ENCODE results near the gene NCKAP5L. TPM values are rescaled to one million over a fixed set of nuclear protein-coding genes. Genes with fewer than 3 reads are reported as not detected.

The NCKAP5L gene
- total and polyA plus RNA-seq, 2 experiments from 2014 or later, result 10.2 to 37.0 TPM

GRCh38 chr12:49863946-49864797 lies 36.0 kb upstream of the NCKAP5L start:
- DNase-seq (ENCODE audit: low spot score) (no peak), ATAC-seq (no peak)
- Mint-ChIP-seq H3K4me3 (no peak overlapping the region), H3K27me3 (ENCODE audit: insufficient read depth, low read depth, poor library complexity) (peaks cover 12% of the 10 kb centered on the region), H3K9me3 (peaks cover 14% of the 10 kb centered on the region), H3K27ac (no peak overlapping the region), H3K4me1 (peaks cover 7% of the 10 kb centered on the region), H3K36me3 (ENCODE audit: low read depth) (peaks cover 7% of the 10 kb centered on the region)
- Histone ChIP-seq H3K4me2 (no peak overlapping the region), H3K27ac (ENCODE audit: low read depth) (no peak overlapping the region), H4K20me1 (replicated peaks; ENCODE audit: insufficient read depth) (no peaks in the 10 kb centered on the region), H2AFZ (no peak overlapping the region), H3K9me2 (ENCODE audit: insufficient read depth) (no peaks in the 10 kb centered on the region), H3F3A (replicated peaks; ENCODE audit: low read depth) (no peaks in the 10 kb centered on the region), H3K79me2 (replicated peaks; ENCODE audit: insufficient read depth) (no peaks in the 10 kb centered on the region), H3K4me3 (no peak overlapping the region), H3K4me1 (ENCODE audit: insufficient read depth) (no peaks in the 10 kb centered on the region; the same call in 1 of the 2 replicates), H3K27me3 (ENCODE audit: insufficient read depth) (no peaks in the 10 kb centered on the region), H3K36me3 (ENCODE audit: insufficient read depth) (no peaks in the 10 kb centered on the region)
- TF ChIP-seq NANOG (IDR thresholded peaks at IDR 0.05; ENCODE audit: borderline replicate concordance), result no peak
- TF ChIP-seq, protein P1, sequence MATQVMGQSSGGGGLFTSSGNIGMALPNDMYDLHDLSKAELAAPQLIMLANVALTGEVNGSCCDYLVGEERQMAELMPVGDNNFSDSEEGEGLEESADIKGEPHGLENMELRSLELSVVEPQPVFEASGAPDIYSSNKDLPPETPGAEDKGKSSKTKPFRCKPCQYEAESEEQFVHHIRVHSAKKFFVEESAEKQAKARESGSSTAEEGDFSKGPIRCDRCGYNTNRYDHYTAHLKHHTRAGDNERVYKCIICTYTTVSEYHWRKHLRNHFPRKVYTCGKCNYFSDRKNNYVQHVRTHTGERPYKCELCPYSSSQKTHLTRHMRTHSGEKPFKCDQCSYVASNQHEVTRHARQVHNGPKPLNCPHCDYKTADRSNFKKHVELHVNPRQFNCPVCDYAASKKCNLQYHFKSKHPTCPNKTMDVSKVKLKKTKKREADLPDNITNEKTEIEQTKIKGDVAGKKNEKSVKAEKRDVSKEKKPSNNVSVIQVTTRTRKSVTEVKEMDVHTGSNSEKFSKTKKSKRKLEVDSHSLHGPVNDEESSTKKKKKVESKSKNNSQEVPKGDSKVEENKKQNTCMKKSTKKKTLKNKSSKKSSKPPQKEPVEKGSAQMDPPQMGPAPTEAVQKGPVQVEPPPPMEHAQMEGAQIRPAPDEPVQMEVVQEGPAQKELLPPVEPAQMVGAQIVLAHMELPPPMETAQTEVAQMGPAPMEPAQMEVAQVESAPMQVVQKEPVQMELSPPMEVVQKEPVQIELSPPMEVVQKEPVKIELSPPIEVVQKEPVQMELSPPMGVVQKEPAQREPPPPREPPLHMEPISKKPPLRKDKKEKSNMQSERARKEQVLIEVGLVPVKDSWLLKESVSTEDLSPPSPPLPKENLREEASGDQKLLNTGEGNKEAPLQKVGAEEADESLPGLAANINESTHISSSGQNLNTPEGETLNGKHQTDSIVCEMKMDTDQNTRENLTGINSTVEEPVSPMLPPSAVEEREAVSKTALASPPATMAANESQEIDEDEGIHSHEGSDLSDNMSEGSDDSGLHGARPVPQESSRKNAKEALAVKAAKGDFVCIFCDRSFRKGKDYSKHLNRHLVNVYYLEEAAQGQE (IDR thresholded peaks at IDR 0.05; ENCODE audit: unreplicated experiment), result no peak
- TF ChIP-seq EZH2phosphoT487 (IDR thresholded peaks at IDR 0.05; ENCODE audit: unreplicated experiment), result no peak
- TF ChIP-seq CREB1 (CRISPR knock-in tag; IDR thresholded peaks at IDR 0.05; ENCODE audit: low read depth), result no peak
- TF ChIP-seq, protein P2, sequence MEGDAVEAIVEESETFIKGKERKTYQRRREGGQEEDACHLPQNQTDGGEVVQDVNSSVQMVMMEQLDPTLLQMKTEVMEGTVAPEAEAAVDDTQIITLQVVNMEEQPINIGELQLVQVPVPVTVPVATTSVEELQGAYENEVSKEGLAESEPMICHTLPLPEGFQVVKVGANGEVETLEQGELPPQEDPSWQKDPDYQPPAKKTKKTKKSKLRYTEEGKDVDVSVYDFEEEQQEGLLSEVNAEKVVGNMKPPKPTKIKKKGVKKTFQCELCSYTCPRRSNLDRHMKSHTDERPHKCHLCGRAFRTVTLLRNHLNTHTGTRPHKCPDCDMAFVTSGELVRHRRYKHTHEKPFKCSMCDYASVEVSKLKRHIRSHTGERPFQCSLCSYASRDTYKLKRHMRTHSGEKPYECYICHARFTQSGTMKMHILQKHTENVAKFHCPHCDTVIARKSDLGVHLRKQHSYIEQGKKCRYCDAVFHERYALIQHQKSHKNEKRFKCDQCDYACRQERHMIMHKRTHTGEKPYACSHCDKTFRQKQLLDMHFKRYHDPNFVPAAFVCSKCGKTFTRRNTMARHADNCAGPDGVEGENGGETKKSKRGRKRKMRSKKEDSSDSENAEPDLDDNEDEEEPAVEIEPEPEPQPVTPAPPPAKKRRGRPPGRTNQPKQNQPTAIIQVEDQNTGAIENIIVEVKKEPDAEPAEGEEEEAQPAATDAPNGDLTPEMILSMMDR (conservative IDR thresholded peaks at IDR 0.05; ENCODE audit: low read depth in 2 of 2), result no peak
- TF ChIP-seq ZNF331 (CRISPR knock-in tag; IDR thresholded peaks at IDR 0.05; ENCODE audit: low read depth), result no peak
- no peak for TF ChIP-seq POLR2AphosphoS5 (IDR thresholded peaks at IDR 0.05; ENCODE audit: low read depth)
- TF ChIP-seq STAT1 (IDR thresholded peaks at IDR 0.05; ENCODE audit: unreplicated experiment), result no peak
- TF ChIP-seq EZH2 (IDR thresholded peaks at IDR 0.05; ENCODE audit: low read depth, unreplicated experiment), result no peak
- TF ChIP-seq JUNB (IDR thresholded peaks at IDR 0.05; ENCODE audit: unreplicated experiment), result no peak
- TF ChIP-seq ZNF114 (CRISPR knock-in tag; IDR thresholded peaks at IDR 0.05), result no peak
- TF ChIP-seq, protein P3, sequence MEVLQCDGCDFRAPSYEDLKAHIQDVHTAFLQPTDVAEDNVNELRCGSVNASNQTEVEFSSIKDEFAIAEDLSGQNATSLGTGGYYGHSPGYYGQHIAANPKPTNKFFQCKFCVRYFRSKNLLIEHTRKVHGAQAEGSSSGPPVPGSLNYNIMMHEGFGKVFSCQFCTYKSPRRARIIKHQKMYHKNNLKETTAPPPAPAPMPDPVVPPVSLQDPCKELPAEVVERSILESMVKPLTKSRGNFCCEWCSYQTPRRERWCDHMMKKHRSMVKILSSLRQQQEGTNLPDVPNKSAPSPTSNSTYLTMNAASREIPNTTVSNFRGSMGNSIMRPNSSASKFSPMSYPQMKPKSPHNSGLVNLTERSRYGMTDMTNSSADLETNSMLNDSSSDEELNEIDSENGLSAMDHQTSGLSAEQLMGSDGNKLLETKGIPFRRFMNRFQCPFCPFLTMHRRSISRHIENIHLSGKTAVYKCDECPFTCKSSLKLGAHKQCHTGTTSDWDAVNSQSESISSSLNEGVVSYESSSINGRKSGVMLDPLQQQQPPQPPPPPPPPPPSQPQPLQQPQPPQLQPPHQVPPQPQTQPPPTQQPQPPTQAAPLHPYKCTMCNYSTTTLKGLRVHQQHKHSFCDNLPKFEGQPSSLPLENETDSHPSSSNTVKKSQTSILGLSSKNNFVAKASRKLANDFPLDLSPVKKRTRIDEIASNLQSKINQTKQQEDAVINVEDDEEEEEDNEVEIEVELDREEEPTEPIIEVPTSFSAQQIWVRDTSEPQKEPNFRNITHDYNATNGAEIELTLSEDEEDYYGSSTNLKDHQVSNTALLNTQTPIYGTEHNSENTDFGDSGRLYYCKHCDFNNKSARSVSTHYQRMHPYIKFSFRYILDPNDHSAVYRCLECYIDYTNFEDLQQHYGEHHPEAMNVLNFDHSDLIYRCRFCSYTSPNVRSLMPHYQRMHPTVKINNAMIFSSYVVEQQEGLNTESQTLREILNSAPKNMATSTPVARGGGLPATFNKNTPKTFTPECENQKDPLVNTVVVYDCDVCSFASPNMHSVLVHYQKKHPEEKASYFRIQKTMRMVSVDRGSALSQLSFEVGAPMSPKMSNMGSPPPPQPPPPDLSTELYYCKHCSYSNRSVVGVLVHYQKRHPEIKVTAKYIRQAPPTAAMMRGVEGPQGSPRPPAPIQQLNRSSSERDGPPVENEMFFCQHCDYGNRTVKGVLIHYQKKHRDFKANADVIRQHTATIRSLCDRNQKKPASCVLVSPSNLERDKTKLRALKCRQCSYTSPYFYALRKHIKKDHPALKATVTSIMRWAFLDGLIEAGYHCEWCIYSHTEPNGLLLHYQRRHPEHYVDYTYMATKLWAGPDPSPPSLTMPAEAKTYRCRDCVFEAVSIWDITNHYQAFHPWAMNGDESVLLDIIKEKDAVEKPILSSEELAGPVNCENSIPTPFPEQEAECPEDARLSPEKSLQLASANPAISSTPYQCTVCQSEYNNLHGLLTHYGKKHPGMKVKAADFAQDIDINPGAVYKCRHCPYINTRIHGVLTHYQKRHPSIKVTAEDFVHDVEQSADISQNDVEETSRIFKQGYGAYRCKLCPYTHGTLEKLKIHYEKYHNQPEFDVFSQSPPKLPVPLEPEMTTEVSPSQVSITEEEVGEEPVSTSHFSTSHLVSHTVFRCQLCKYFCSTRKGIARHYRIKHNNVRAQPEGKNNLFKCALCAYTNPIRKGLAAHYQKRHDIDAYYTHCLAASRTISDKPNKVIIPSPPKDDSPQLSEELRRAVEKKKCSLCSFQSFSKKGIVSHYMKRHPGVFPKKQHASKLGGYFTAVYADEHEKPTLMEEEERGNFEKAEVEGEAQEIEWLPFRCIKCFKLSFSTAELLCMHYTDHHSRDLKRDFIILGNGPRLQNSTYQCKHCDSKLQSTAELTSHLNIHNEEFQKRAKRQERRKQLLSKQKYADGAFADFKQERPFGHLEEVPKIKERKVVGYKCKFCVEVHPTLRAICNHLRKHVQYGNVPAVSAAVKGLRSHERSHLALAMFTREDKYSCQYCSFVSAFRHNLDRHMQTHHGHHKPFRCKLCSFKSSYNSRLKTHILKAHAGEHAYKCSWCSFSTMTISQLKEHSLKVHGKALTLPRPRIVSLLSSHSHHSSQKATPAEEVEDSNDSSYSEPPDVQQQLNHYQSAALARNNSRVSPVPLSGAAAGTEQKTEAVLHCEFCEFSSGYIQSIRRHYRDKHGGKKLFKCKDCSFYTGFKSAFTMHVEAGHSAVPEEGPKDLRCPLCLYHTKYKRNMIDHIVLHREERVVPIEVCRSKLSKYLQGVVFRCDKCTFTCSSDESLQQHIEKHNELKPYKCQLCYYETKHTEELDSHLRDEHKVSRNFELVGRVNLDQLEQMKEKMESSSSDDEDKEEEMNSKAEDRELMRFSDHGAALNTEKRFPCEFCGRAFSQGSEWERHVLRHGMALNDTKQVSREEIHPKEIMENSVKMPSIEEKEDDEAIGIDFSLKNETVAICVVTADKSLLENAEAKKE (CRISPR knock-in tag; IDR thresholded peaks at IDR 0.05), result no peak
- no peak for TF ChIP-seq ETS1 (IDR thresholded peaks at IDR 0.05)

All from GM23338 (cell line).